HL-60 (cell line): ENCODE data around the gene S1PR3.

Experiments used
- REST ChIP-seq: IDR thresholded peaks from 2 replicates; pipeline ENCODE4 v1.6.1; 2012; ENCODE audit warnings: low read depth; ENCODE audit not compliant: insufficient replicate concordance
- TF ChIP-seq, protein P1 (sequence below): IDR thresholded peaks from one replicate; pipeline ENCODE4 v1.5.1; 2011; ENCODE audit warnings: low read length, control low read depth, inconsistent platforms; ENCODE audit not compliant: insufficient read depth

DNA sequence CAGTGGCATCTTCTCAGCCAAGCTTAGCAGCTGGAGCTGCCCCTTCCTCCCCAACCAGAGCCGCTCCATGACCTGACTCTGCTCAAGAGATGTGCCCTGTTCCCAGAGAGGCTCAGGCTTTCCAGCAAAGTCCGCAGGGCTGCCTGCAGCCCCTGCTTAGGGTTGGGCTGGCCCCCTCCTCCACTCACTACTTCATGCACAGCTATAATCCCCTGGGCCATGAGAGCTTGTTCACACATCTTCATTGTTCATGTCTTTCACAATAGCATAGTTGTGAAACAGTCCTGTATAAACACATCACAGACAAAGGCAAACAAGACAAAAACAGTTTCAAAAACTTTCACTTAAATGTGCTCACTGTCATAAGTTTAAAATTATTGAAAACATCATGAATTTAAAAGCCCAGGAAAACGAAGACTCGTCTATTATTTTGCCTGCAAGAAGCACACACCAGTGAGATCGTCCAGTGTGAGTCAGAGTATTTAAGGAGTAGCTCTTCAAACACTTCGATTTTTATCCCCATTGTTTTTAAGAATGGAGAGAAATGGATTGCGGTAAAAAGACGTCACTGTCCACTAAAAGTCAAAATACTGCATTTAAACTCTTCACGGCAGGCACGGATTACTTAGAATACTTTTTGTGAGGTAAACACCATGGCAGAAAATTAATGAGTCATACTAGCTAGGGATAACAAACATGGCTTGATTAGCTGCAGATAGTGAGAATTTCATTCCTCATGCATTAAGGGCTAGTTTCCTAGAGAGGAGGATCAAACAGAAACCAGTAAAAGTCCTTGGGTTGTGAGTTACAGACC, 40.7 kb upstream of the S1PR3 start:
- TF ChIP-seq, protein P1, sequence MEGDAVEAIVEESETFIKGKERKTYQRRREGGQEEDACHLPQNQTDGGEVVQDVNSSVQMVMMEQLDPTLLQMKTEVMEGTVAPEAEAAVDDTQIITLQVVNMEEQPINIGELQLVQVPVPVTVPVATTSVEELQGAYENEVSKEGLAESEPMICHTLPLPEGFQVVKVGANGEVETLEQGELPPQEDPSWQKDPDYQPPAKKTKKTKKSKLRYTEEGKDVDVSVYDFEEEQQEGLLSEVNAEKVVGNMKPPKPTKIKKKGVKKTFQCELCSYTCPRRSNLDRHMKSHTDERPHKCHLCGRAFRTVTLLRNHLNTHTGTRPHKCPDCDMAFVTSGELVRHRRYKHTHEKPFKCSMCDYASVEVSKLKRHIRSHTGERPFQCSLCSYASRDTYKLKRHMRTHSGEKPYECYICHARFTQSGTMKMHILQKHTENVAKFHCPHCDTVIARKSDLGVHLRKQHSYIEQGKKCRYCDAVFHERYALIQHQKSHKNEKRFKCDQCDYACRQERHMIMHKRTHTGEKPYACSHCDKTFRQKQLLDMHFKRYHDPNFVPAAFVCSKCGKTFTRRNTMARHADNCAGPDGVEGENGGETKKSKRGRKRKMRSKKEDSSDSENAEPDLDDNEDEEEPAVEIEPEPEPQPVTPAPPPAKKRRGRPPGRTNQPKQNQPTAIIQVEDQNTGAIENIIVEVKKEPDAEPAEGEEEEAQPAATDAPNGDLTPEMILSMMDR, result no peak
- no peak for TF ChIP-seq REST
